ENCODE measurements around the gene CLDN7. TPM values are rescaled to one million over a fixed set of nuclear protein-coding genes. Genes with fewer than 3 reads are reported as not detected.

Gene CLDN7
- total RNA-seq: not detected in 2 replicates
- long read RNA-seq: 0 reads

GRCh38 chr17:7262192-7262934 is at the start of gene CLDN7:
TSS of gene CLDN7 (minus strand) at chr17:7262478. CDS start at chr17:7262043, 435 bp downstream.
- DNase-seq (ENCODE audit: low read depth, low spot score): no peak
- Mint-ChIP-seq H3K27ac (ENCODE audit: unreplicated experiment) (no peak within 1 kb of the TSS), H3K9me3 (no peaks in the 10 kb centered on the region), H3K4me1 (peaks cover 13% of the 10 kb centered on the region), H3K4me3 (peak within 1 kb of the TSS; percentile 44), H3K36me3 (ENCODE audit: low read depth) (peaks cover 6% of the 10 kb centered on the region), H3K27me3 (ENCODE audit: low read depth) (peaks cover 84% of the 10 kb centered on the region)
- TF ChIP-seq CTCF (conservative IDR thresholded peaks at IDR 0.05): no peak

- Mint-ChIP-seq H3K4me1 (peaks cover 63% of the 10 kb centered on the region), H3K4me3 (peak overlapping the region; percentile 99), H3K27ac (ENCODE audit: unreplicated experiment) (no peak overlapping the region), H3K27me3 (ENCODE audit: low read depth) (peaks cover 10% of the 10 kb centered on the region), H3K9me3 (no peaks in the 10 kb centered on the region), H3K36me3 (ENCODE audit: low read depth) (peaks cover 32% of the 10 kb centered on the region)
- no peak for DNase-seq (ENCODE audit: low read depth, low spot score)
- no peak for TF ChIP-seq CTCF (conservative IDR thresholded peaks at IDR 0.05)
Measured at GRCh38 chr17:7311110-7311705, 48.9 kb upstream of the CLDN7 start.

GRCh38 chr17:7309628-7310027 is 47.4 kb upstream of the CLDN7 start:
- TF ChIP-seq CTCF (conservative IDR thresholded peaks at IDR 0.05): no peak
- Mint-ChIP-seq H3K27ac (ENCODE audit: unreplicated experiment) (no peak overlapping the region), H3K27me3 (ENCODE audit: low read depth) (peaks cover 10% of the 10 kb centered on the region), H3K9me3 (no peaks in the 10 kb centered on the region), H3K4me3 (peak overlapping the region; percentile 99), H3K4me1 (peaks cover 62% of the 10 kb centered on the region), H3K36me3 (ENCODE audit: low read depth) (peaks cover 32% of the 10 kb centered on the region)
- no peak for DNase-seq (ENCODE audit: low read depth, low spot score)

GRCh38 chr17:7308625-7309433 is 46.6 kb upstream of the CLDN7 start:
- peaks cover 8% of the 10 kb centered on the region for H3K27me3 Mint-ChIP-seq (ENCODE audit: low read depth)
- H3K4me3 Mint-ChIP-seq: peak overlapping the region; percentile 99
- peak overlapping the region; percentile 98 for H3K27ac Mint-ChIP-seq (ENCODE audit: unreplicated experiment)
- no peak for TF ChIP-seq CTCF (conservative IDR thresholded peaks at IDR 0.05)
- H3K9me3 Mint-ChIP-seq: no peaks in the 10 kb centered on the region
- DNase-seq (ENCODE audit: low read depth, low spot score): peak; percentile 38
- peaks cover 54% of the 10 kb centered on the region for H3K4me1 Mint-ChIP-seq
- peaks cover 32% of the 10 kb centered on the region for H3K36me3 Mint-ChIP-seq (ENCODE audit: low read depth)

Data from neural crest cell (in vitro differentiated cells).